ENCODE data around the gene C2CD4D. TPM values are rescaled to one million over a fixed set of nuclear protein-coding genes. Genes with fewer than 3 reads are reported as not detected.
"Not testable (repeated sequence)": the region's sequence is repeated elsewhere in the genome, so short reads cannot be mapped to it uniquely, and the experiment has no call there.

C2CD4D gene
- total and polyA plus RNA-seq, 2 donors = 0.05 to 0.34 TPM

DNA sequence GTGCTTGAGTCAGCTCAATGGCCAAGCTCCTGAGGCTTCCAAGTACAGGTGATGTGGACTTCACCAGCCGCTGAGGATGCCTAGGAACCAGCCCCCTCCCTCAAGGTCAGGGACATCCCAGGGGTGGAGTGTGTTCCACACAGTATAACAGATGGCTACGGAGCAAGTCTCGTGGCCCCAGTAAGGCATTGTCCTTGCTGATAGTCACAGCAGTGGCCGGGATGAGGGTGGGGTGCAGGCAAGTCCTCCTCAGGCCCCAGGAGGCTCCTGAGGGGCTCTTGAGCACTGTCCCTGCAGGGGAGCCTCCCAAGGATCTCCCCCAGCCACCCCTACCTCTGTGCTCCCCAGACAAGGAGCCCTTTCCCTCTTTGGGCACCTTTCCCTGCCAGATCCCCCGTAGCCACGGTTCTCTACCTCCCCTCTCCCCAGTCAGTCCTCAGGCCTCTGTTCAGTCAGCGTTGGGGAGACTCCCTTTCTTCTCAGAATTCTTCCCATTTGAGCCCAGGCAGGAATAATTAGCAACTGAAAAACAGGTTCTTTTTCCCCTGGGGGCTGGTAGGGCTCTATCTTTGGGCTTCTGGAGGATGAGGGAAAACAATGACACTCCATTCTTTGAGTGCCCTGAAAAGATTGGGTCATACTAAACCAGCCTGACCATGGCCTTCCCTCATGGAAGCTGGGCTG is 21.0 kb upstream of the C2CD4D start:
- Histone ChIP-seq H3K4me3 (ENCODE audit: low read length in 2 of 2) (no peak overlapping the region), H3K36me3 (ENCODE audit: control insufficient read depth in 2 of 2, insufficient read depth in 2 of 2, low read length in 1 of 2) (no peaks in the 10 kb centered on the region), H3K9me3 (ENCODE audit: control insufficient read depth in 2 of 2, insufficient read depth in 1 of 2, low read length in 1 of 2) (no peaks in the 10 kb centered on the region), H3K27me3 (ENCODE audit: control insufficient read depth in 2 of 2, insufficient read depth in 1 of 2, low read length in 1 of 2) (no peaks in the 10 kb centered on the region), H3K4me1 (ENCODE audit: control insufficient read depth in 2 of 2, insufficient read depth in 2 of 2, low read length in 2 of 2) (peaks cover 0 to 11% of the 10 kb centered on the region in 2 donors), H3K27ac (ENCODE audit: low read depth in 1 of 2, low read length in 1 of 2) (no peak overlapping the region)
- no peak for DNase-seq (ENCODE audit: low read depth in 6 of 9, low spot score in 9 of 9)
- 95% methylated on average over 7 of the region's 7 CpGs for WGBS

- 73% methylated on average over 6 of the region's 6 CpGs for WGBS
- H3K4me1 ChIP-seq (ENCODE audit: control insufficient read depth in 2 of 2, insufficient read depth in 2 of 2, low read length in 2 of 2) = peaks cover 0 to 8% of the 10 kb centered on the region in 2 donors
- no peaks in the 10 kb centered on the region for H3K36me3 ChIP-seq (ENCODE audit: control insufficient read depth in 2 of 2, insufficient read depth in 2 of 2, low read length in 1 of 2)
- no peaks in the 10 kb centered on the region for H3K9me3 ChIP-seq (ENCODE audit: control insufficient read depth in 2 of 2, insufficient read depth in 1 of 2, low read length in 1 of 2)
- H3K27me3 ChIP-seq (ENCODE audit: control insufficient read depth in 2 of 2, insufficient read depth in 1 of 2, low read length in 1 of 2) = no peaks in the 10 kb centered on the region
- no peak for DNase-seq (ENCODE audit: low read depth in 6 of 9, low spot score in 9 of 9)
- no peak overlapping the region for H3K27ac ChIP-seq (ENCODE audit: low read depth in 1 of 2, low read length in 1 of 2)
- no peak overlapping the region for H3K4me3 ChIP-seq (ENCODE audit: low read length in 2 of 2)
These were observed 20.3 kb upstream of the C2CD4D start for GRCh38 chr1:151859891-151860293.

- no peak for DNase-seq (ENCODE audit: low read depth in 6 of 9, low spot score in 9 of 9)
- Histone ChIP-seq H3K4me3 (ENCODE audit: low read length in 2 of 2) (no peak overlapping the region), H3K4me1 (ENCODE audit: control insufficient read depth in 2 of 2, insufficient read depth in 2 of 2, low read length in 2 of 2) (peaks cover 0 to 5% of the 10 kb centered on the region in 2 donors), H3K9me3 (ENCODE audit: control insufficient read depth in 2 of 2, insufficient read depth in 1 of 2, low read length in 1 of 2) (no peaks in the 10 kb centered on the region), H3K27ac (ENCODE audit: low read depth in 1 of 2, low read length in 1 of 2) (no peak overlapping the region), H3K27me3 (ENCODE audit: control insufficient read depth in 2 of 2, insufficient read depth in 1 of 2, low read length in 1 of 2) (no peaks in the 10 kb centered on the region), H3K36me3 (ENCODE audit: control insufficient read depth in 2 of 2, insufficient read depth in 2 of 2, low read length in 1 of 2) (no peaks in the 10 kb centered on the region)
- WGBS = 98% methylated on average over 6 of the region's 6 CpGs
These were observed 19.5 kb upstream of the C2CD4D start for GRCh38 chr1:151858886-151859665.

GRCh38 chr1:151858030-151858746 is 18.6 kb upstream of the C2CD4D start:
- Histone ChIP-seq H3K27ac (ENCODE audit: low read depth in 1 of 2, low read length in 1 of 2) (no peak overlapping the region), H3K4me3 (ENCODE audit: low read length in 2 of 2) (no peak overlapping the region), H3K36me3 (ENCODE audit: control insufficient read depth in 2 of 2, insufficient read depth in 2 of 2, low read length in 1 of 2) (no peaks in the 10 kb centered on the region), H3K9me3 (ENCODE audit: control insufficient read depth in 2 of 2, insufficient read depth in 1 of 2, low read length in 1 of 2) (no peaks in the 10 kb centered on the region), H3K27me3 (ENCODE audit: control insufficient read depth in 2 of 2, insufficient read depth in 1 of 2, low read length in 1 of 2) (no peaks in the 10 kb centered on the region), H3K4me1 (ENCODE audit: control insufficient read depth in 2 of 2, insufficient read depth in 2 of 2, low read length in 2 of 2) (peaks cover 0 to 5% of the 10 kb centered on the region in 2 donors)
- 77% methylated on average over 3 of the region's 3 CpGs for WGBS
- DNase-seq (ENCODE audit: low read depth in 6 of 9, low spot score in 9 of 9) = no peak

DNA sequence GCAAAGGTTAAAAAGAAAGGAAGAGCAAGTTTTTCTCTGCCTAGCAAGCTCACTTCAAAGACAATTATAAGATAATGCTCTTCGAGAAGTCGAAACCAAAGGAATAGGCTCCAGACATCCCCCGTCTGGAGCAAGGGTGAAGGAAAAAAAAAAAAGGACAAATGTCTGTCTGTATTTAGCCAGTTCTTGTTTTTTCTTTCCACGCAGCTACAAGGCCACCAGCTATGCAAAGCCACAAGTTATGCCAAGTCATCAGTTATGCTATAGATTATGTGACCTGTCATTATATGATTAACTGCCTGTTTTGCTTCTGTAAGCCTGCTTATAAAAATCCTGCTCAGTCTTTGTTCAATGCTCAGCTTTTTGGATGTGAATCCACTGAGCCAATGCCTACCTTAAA is 16.3 kb upstream of the C2CD4D start:
- Histone ChIP-seq H3K36me3 (ENCODE audit: control insufficient read depth in 2 of 2, insufficient read depth in 2 of 2, low read length in 1 of 2) (no peaks in the 10 kb centered on the region), H3K9me3 (ENCODE audit: control insufficient read depth in 2 of 2, insufficient read depth in 1 of 2, low read length in 1 of 2) (no peaks in the 10 kb centered on the region), H3K27ac (ENCODE audit: low read depth in 1 of 2, low read length in 1 of 2) (no peak overlapping the region), H3K27me3 (ENCODE audit: control insufficient read depth in 2 of 2, insufficient read depth in 1 of 2, low read length in 1 of 2) (no peaks in the 10 kb centered on the region), H3K4me1 (ENCODE audit: control insufficient read depth in 2 of 2, insufficient read depth in 2 of 2, low read length in 2 of 2) (peaks cover 0 to 5% of the 10 kb centered on the region in 2 donors), H3K4me3 (ENCODE audit: low read length in 2 of 2) (no peak overlapping the region)
- WGBS = 63% methylated on average over 4 of the region's 4 CpGs
- DNase-seq (ENCODE audit: low read depth in 6 of 9, low spot score in 9 of 9) = no peak

DNA sequence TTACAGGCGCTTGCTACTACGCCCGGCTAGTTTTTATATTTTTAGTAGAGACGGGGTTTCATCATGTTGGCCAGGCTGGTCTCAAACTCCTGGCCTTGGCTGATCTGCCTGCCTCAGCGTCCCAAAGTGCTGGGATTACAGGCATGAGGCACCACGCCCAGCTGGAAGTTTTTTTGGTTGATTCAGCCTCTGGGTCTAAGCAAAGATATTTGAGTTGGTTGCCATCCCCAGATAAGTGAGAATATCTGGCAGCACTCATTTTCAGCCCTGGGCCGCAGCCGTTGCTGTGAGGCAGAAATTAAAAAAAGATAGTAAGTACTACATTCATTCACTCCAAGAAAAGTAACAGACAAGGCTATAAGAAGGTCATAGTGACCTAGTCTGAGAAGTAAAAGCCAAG is 15.9 kb upstream of the C2CD4D start:
- WGBS = 94% methylated on average over 8 of the region's 8 CpGs
- H3K4me1 ChIP-seq (ENCODE audit: control insufficient read depth in 2 of 2, insufficient read depth in 2 of 2, low read length in 2 of 2); H3K27ac ChIP-seq (ENCODE audit: low read depth in 1 of 2, low read length in 1 of 2); H3K4me3 ChIP-seq (ENCODE audit: low read length in 2 of 2); H3K9me3 ChIP-seq (ENCODE audit: control insufficient read depth in 2 of 2, insufficient read depth in 1 of 2, low read length in 1 of 2); DNase-seq (ENCODE audit: low read depth in 6 of 9, low spot score in 9 of 9); H3K36me3 ChIP-seq (ENCODE audit: control insufficient read depth in 2 of 2, insufficient read depth in 2 of 2, low read length in 1 of 2); H3K27me3 ChIP-seq (ENCODE audit: control insufficient read depth in 2 of 2, insufficient read depth in 1 of 2, low read length in 1 of 2): not testable (repeated sequence)

GRCh38 chr1:151854658-151855057 is 15.0 kb upstream of the C2CD4D start:
- Histone ChIP-seq H3K9me3 (ENCODE audit: control insufficient read depth in 2 of 2, insufficient read depth in 1 of 2, low read length in 1 of 2) (no peaks in the 10 kb centered on the region), H3K36me3 (ENCODE audit: control insufficient read depth in 2 of 2, insufficient read depth in 2 of 2, low read length in 1 of 2) (no peaks in the 10 kb centered on the region), H3K4me3 (ENCODE audit: low read length in 2 of 2) (no peak overlapping the region), H3K4me1 (ENCODE audit: control insufficient read depth in 2 of 2, insufficient read depth in 2 of 2, low read length in 2 of 2) (peaks cover 0 to 2% of the 10 kb centered on the region in 2 donors), H3K27ac (ENCODE audit: low read depth in 1 of 2, low read length in 1 of 2) (no peak overlapping the region), H3K27me3 (ENCODE audit: control insufficient read depth in 2 of 2, insufficient read depth in 1 of 2, low read length in 1 of 2) (no peaks in the 10 kb centered on the region)
- WGBS = 96% methylated on average over 7 of the region's 7 CpGs
- DNase-seq (ENCODE audit: low read depth in 6 of 9, low spot score in 9 of 9) = no peak

DNA sequence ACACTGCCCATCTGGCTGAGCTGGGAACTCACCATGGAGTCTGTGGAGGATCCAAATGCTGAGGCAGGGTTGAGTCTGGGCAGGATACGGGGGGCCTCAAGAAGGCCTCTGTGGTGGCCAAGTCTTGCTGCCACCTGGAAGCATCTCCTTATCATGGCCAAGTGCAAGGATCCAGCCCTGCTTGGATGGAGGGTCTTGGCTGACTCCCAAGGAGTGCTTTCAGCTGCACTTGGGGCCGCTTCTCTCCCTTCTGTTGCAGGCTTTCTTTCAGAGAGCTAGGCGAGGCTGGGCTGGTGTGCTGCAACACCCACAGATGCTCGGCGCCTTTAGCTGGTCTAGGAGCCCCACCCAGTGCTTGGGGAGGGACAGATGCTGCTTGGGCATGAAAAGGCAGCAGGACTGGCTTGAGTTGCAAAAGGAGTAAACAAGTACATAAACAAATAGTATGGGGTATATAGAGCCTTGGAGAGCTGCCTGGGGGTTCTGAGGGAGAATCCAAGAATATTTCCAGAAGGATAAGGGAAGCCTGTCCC is 13.9 kb upstream of the C2CD4D start, which contains the start of gene THEM5:
THEM5 (minus strand) TSS at position 302 of the 533 bp plus-strand sequence; CDS start at position 155, 147 bp downstream.
- Histone ChIP-seq H3K9me3 (ENCODE audit: control insufficient read depth in 2 of 2, insufficient read depth in 1 of 2, low read length in 1 of 2) (no peaks in the 10 kb centered on the region), H3K4me3 (ENCODE audit: low read length in 2 of 2) (no peak within 1 kb of the TSS), H3K27me3 (ENCODE audit: control insufficient read depth in 2 of 2, insufficient read depth in 1 of 2, low read length in 1 of 2) (no peaks in the 10 kb centered on the region), H3K36me3 (ENCODE audit: control insufficient read depth in 2 of 2, insufficient read depth in 2 of 2, low read length in 1 of 2) (no peaks in the 10 kb centered on the region), H3K4me1 (ENCODE audit: control insufficient read depth in 2 of 2, insufficient read depth in 2 of 2, low read length in 2 of 2) (no peaks in the 10 kb centered on the region), H3K27ac (ENCODE audit: low read depth in 1 of 2, low read length in 1 of 2) (no peak within 1 kb of the TSS)
- peak in 1 of 9 donors; percentile 15 for DNase-seq (ENCODE audit: low read depth in 6 of 9, low spot score in 9 of 9)
- WGBS = 88% methylated on average over 5 of the region's 5 CpGs

GRCh38 chr1:151852733-151853132 is 13.1 kb upstream of the C2CD4D start:
- Histone ChIP-seq H3K4me3 (ENCODE audit: low read length in 2 of 2) (no peak overlapping the region), H3K27me3 (ENCODE audit: control insufficient read depth in 2 of 2, insufficient read depth in 1 of 2, low read length in 1 of 2) (peaks cover 0 to 3% of the 10 kb centered on the region in 2 donors), H3K4me1 (ENCODE audit: control insufficient read depth in 2 of 2, insufficient read depth in 2 of 2, low read length in 2 of 2) (no peaks in the 10 kb centered on the region), H3K36me3 (ENCODE audit: control insufficient read depth in 2 of 2, insufficient read depth in 2 of 2, low read length in 1 of 2) (no peaks in the 10 kb centered on the region), H3K9me3 (ENCODE audit: control insufficient read depth in 2 of 2, insufficient read depth in 1 of 2, low read length in 1 of 2) (no peaks in the 10 kb centered on the region), H3K27ac (ENCODE audit: low read depth in 1 of 2, low read length in 1 of 2) (no peak overlapping the region)
- WGBS = 96% methylated on average over 4 of the region's 4 CpGs
- no peak for DNase-seq (ENCODE audit: low read depth in 6 of 9, low spot score in 9 of 9)
